Stimulated activated memory B cell treated with anti-CD40 and anti-IgM and Interleukin-4, amounts not matched to agents 10 μg/mL and 1 μg/mL and 100 μg/mL, for 72 hours (primary cell): Measurements from ENCODE around the gene KDM3A.

ENCODE experiments used
- ATAC-seq: fragments of 150-1000 bp; cut with Tn5 transposase; 2 replicates; pipeline ENCODE4 v1.10.0; 2021
- H3K27ac Mint-ChIP-seq: one replicate; pipeline ENCODE4 v1.8.0; 2022; ENCODE audit warnings: mild to moderate bottlenecking, mixed read lengths
- H3K27me3 Mint-ChIP-seq: one replicate; pipeline ENCODE4 v1.8.0; 2022; ENCODE audit warnings: mixed read lengths
- H3K36me3 Mint-ChIP-seq: one replicate; pipeline ENCODE4 v1.8.0; 2022; ENCODE audit warnings: mixed read lengths
- H3K4me1 Mint-ChIP-seq: one replicate; pipeline ENCODE4 v1.8.0; 2022; ENCODE audit warnings: mixed read lengths
- H3K4me3 Mint-ChIP-seq: one replicate; pipeline ENCODE4 v1.8.0; 2022; ENCODE audit warnings: mild to moderate bottlenecking, moderate library complexity, mixed read lengths
- H3K9me3 Mint-ChIP-seq: one replicate; pipeline ENCODE4 v1.8.0; 2022; ENCODE audit warnings: mixed read lengths

The KDM3A gene

GRCh38 chr2:86446060-86446459 lies 4.9 kb downstream of the KDM3A start:
- Mint-ChIP-seq H3K9me3 (peaks cover 3% of the 10 kb centered on the region), H3K27me3 (no peaks in the 10 kb centered on the region), H3K4me1 (peaks cover 48% of the 10 kb centered on the region), H3K4me3 (no peak overlapping the region), H3K36me3 (peaks cover 57% of the 10 kb centered on the region), H3K27ac (no peak overlapping the region)
- ATAC-seq = no peak

GRCh38 chr2:86453836-86454235 lies 12.7 kb downstream of the KDM3A start:
- H3K27me3 Mint-ChIP-seq = no peaks in the 10 kb centered on the region
- no peak overlapping the region for H3K27ac Mint-ChIP-seq

GRCh38 chr2:86454238-86454637 lies 13.1 kb downstream of the KDM3A start:
- Mint-ChIP-seq H3K4me1 (peaks cover 8% of the 10 kb centered on the region), H3K27me3 (no peaks in the 10 kb centered on the region), H3K27ac (no peak overlapping the region)

More at GRCh38 chr2:86453836-86454235, 12.7 kb downstream of the KDM3A start:
- Mint-ChIP-seq H3K4me1 (peaks cover 12% of the 10 kb centered on the region), H3K4me3 (no peak overlapping the region), H3K9me3 (no peaks in the 10 kb centered on the region), H3K36me3 (peaks cover 74% of the 10 kb centered on the region)
- ATAC-seq = no peak

GRCh38 chr2:86455181-86455580 lies 14.0 kb downstream of the KDM3A start:
- no peaks in the 10 kb centered on the region for H3K9me3 Mint-ChIP-seq
- no peak for ATAC-seq
- peaks cover 6% of the 10 kb centered on the region for H3K4me1 Mint-ChIP-seq
- no peak overlapping the region for H3K27ac Mint-ChIP-seq
- H3K27me3 Mint-ChIP-seq = no peaks in the 10 kb centered on the region
- peaks cover 72% of the 10 kb centered on the region for H3K36me3 Mint-ChIP-seq
- H3K4me3 Mint-ChIP-seq = no peak overlapping the region

More at GRCh38 chr2:86454238-86454637, 13.1 kb downstream of the KDM3A start:
- Mint-ChIP-seq H3K4me3 (no peak overlapping the region), H3K9me3 (no peaks in the 10 kb centered on the region), H3K36me3 (peaks cover 74% of the 10 kb centered on the region)
- no peak for ATAC-seq

- Mint-ChIP-seq H3K36me3 (peaks cover 62% of the 10 kb centered on the region), H3K27ac (no peak overlapping the region), H3K4me1 (peaks cover 16% of the 10 kb centered on the region), H3K4me3 (no peak overlapping the region), H3K9me3 (no peaks in the 10 kb centered on the region), H3K27me3 (no peaks in the 10 kb centered on the region)
- ATAC-seq = no peak
These were observed 20.0 kb downstream of the KDM3A start for GRCh38 chr2:86461042-86461743.

GRCh38 chr2:86464652-86465051 lies 23.5 kb downstream of the KDM3A start:
- peak; percentile 60 for ATAC-seq
- H3K36me3 Mint-ChIP-seq = peaks cover 64% of the 10 kb centered on the region

GRCh38 chr2:86466306-86466705 lies 25.1 kb downstream of the KDM3A start:
- peaks cover 23% of the 10 kb centered on the region for H3K4me1 Mint-ChIP-seq

More at GRCh38 chr2:86464652-86465051, 23.5 kb downstream of the KDM3A start:
- peak overlapping the region; percentile 15 for H3K27ac Mint-ChIP-seq
- H3K4me1 Mint-ChIP-seq = peaks cover 23% of the 10 kb centered on the region
- H3K27me3 Mint-ChIP-seq = no peaks in the 10 kb centered on the region
- no peak overlapping the region for H3K4me3 Mint-ChIP-seq
- H3K9me3 Mint-ChIP-seq = no peaks in the 10 kb centered on the region

GRCh38 chr2:86468162-86469033 lies 27.2 kb downstream of the KDM3A start:
- Mint-ChIP-seq H3K27ac (no peak overlapping the region), H3K4me3 (no peak overlapping the region), H3K4me1 (peaks cover 23% of the 10 kb centered on the region), H3K9me3 (no peaks in the 10 kb centered on the region), H3K36me3 (peaks cover 58% of the 10 kb centered on the region), H3K27me3 (no peaks in the 10 kb centered on the region)
- no peak for ATAC-seq

More at GRCh38 chr2:86466306-86466705, 25.1 kb downstream of the KDM3A start:
- Mint-ChIP-seq H3K9me3 (no peaks in the 10 kb centered on the region), H3K27ac (no peak overlapping the region), H3K27me3 (no peaks in the 10 kb centered on the region), H3K4me3 (no peak overlapping the region), H3K36me3 (peaks cover 50% of the 10 kb centered on the region)
- ATAC-seq = no peak

- ATAC-seq = no peak
- Mint-ChIP-seq H3K4me1 (peaks cover 12% of the 10 kb centered on the region), H3K4me3 (no peak overlapping the region), H3K27me3 (no peaks in the 10 kb centered on the region), H3K9me3 (no peaks in the 10 kb centered on the region), H3K27ac (no peak overlapping the region), H3K36me3 (peaks cover 64% of the 10 kb centered on the region)
These were observed 29.7 kb downstream of the KDM3A start for GRCh38 chr2:86470890-86471289.

- H3K27me3 Mint-ChIP-seq = no peaks in the 10 kb centered on the region
- no peak overlapping the region for H3K27ac Mint-ChIP-seq
- H3K36me3 Mint-ChIP-seq = peaks cover 70% of the 10 kb centered on the region
- ATAC-seq = no peak
- H3K9me3 Mint-ChIP-seq = no peaks in the 10 kb centered on the region
- peaks cover 12% of the 10 kb centered on the region for H3K4me1 Mint-ChIP-seq
- H3K4me3 Mint-ChIP-seq = no peak overlapping the region
These were observed 30.5 kb downstream of the KDM3A start for GRCh38 chr2:86471637-86472036.

- no peak overlapping the region for H3K4me3 Mint-ChIP-seq
- H3K36me3 Mint-ChIP-seq = peaks cover 85% of the 10 kb centered on the region
- no peaks in the 10 kb centered on the region for H3K27me3 Mint-ChIP-seq
- H3K9me3 Mint-ChIP-seq = no peaks in the 10 kb centered on the region
- no peak for ATAC-seq
- H3K4me1 Mint-ChIP-seq = no peaks in the 10 kb centered on the region
- no peak overlapping the region for H3K27ac Mint-ChIP-seq
These were observed 34.9 kb downstream of the KDM3A start for GRCh38 chr2:86476092-86476491.

GRCh38 chr2:86476918-86477317 lies 35.7 kb downstream of the KDM3A start:
- H3K4me3 Mint-ChIP-seq = no peak overlapping the region
- ATAC-seq = no peak
- no peak overlapping the region for H3K27ac Mint-ChIP-seq
- H3K4me1 Mint-ChIP-seq = peaks cover 3% of the 10 kb centered on the region
- no peaks in the 10 kb centered on the region for H3K27me3 Mint-ChIP-seq
- no peaks in the 10 kb centered on the region for H3K9me3 Mint-ChIP-seq
- peaks cover 84% of the 10 kb centered on the region for H3K36me3 Mint-ChIP-seq

- Mint-ChIP-seq H3K4me1 (peaks cover 6% of the 10 kb centered on the region), H3K36me3 (peaks cover 86% of the 10 kb centered on the region), H3K27ac (no peak overlapping the region), H3K9me3 (no peaks in the 10 kb centered on the region), H3K4me3 (no peak overlapping the region), H3K27me3 (no peaks in the 10 kb centered on the region)
- ATAC-seq = no peak
These were observed 36.2 kb downstream of the KDM3A start for GRCh38 chr2:86477349-86477748.

- no peak for ATAC-seq
- Mint-ChIP-seq H3K9me3 (no peaks in the 10 kb centered on the region), H3K4me1 (peaks cover 6% of the 10 kb centered on the region), H3K4me3 (no peak overlapping the region), H3K27ac (peak overlapping the region; percentile 32), H3K36me3 (peaks cover 85% of the 10 kb centered on the region), H3K27me3 (no peaks in the 10 kb centered on the region)
These were observed 38.9 kb downstream of the KDM3A start for GRCh38 chr2:86480105-86480504.

GRCh38 chr2:86482034-86482433 lies 40.9 kb downstream of the KDM3A start:
- Mint-ChIP-seq H3K27me3 (no peaks in the 10 kb centered on the region), H3K9me3 (no peaks in the 10 kb centered on the region), H3K4me3 (no peak overlapping the region), H3K27ac (no peak overlapping the region), H3K36me3 (peaks cover 88% of the 10 kb centered on the region), H3K4me1 (peaks cover 6% of the 10 kb centered on the region)
- ATAC-seq = no peak
